Stimulated activated CD4-positive, alpha-beta T cell treated with anti-CD3 and anti-CD28 coated beads, Interleukin-12 subunit alpha, Interleukin-12 subunit beta, amount 100 ng/mL, for 24 hours (primary cell): ENCODE data around the gene PTPRJ.
"Not testable (repeated sequence)": the region's sequence is repeated elsewhere in the genome, so short reads cannot be mapped to it uniquely, and the experiment has no call there.

Source experiments
- DNase-seq, 2 experiments: peaks; one replicate each; pipeline ENCODE4 v3.0.0-alpha.2; 2020; ENCODE audit warnings: low read depth in 2 of 2

The PTPRJ gene

DNA sequence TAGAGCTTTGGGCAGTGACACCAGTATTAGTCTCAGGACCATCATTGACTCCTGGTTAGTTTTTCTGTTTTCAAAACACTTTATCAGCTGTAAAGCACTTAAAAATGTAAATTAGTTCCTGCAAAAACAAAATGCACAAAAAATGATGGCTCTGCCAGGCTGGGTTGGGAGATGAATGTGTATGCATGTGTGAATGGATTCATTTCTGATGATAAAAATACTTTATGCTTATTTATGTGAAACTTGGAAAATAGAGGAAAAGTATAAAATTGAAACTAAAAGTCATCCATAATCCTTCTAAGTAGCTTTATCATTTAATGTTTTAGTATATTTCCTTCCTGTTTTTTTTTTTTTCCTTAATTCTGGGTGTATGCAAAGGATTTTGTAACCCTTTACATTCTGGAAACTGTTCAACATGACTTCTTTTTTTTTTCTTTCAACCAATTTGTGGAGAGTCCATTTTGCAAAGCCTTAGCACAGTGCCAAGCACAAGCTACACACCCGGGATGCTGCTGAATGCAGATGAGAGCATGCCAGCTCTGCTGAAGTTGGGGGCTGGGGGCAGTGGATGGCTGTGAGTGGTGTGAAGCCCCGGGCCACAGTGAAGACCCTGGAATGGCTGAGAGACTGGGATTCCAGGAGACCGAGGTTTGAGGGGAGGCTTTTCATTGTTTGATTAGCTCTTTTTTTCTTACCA lies 37.6 kb downstream of the PTPRJ start:
- no peak for DNase-seq

DNA sequence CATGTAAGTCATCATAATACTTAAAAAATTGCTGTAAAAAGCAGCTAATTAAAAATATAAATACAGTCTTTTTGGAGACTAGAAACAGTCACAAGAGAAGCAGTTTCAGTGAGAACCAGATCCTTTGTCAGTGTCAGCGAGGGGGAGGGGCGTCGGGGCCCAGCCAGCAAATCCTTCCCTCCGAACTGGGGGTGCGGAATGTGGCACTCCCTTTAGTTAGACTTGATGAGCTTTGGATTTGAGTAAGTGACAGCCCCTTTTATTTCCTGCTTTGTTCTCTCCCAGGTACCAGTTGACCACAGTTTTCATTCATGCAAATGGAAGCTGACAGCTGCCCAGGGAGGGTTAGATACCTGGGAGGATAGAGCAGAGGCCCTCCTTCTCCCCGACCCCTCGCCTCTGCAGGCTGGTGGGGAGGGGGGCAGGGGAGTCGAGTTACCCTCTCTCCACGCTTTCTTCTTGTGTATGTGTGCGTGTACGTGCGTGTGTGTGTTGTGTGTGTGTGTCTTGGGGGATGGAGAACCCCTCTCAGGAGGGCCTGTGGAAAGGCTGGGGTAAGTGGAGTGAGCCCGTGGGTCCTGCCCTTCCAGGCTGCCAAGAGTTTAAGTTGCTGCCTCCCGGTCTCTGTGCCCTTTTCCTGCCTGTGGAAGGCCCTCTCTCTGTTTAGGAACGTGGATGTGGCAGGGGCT lies 38.3 kb downstream of the PTPRJ start:
- no peak for DNase-seq

DNA sequence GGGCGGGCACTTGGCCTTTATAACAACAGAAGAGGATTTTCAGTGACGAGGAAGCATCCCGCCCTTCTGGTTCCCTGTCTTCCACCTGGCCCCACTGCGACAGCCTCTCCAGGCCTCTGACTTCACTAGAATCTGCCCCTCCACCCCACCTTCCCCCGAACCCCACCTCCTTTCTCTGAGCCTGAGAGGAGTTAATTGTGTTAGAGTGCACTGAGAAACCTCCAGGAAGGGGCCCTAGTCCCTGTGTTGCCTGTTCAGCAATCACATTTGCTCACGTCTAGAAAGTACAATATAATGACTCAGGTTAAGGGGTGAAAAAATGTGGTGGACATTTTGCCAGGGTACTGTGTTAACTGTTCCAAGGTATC lies 38.8 kb downstream of the PTPRJ start:
- no peak for DNase-seq

DNA sequence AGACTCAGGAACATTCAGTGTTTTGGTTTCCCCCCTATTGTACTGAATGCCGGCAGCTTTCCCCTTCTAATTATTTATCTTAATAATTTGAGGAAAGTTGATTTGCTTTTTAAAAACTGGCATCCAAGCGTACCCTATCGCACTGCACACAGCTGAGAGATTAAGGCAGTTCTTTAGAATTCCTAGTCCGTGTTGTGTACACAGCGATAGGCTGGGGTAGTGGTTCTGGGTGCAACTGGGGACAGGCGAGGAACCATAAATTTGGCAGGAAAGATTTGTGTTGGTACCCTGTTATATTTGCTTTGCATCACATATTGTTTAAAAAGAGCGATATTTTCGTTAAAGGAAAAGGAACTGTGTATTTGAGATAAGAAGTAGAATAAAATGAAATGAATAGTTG lies 39.2 kb downstream of the PTPRJ start:
- DNase-seq = no peak

DNA sequence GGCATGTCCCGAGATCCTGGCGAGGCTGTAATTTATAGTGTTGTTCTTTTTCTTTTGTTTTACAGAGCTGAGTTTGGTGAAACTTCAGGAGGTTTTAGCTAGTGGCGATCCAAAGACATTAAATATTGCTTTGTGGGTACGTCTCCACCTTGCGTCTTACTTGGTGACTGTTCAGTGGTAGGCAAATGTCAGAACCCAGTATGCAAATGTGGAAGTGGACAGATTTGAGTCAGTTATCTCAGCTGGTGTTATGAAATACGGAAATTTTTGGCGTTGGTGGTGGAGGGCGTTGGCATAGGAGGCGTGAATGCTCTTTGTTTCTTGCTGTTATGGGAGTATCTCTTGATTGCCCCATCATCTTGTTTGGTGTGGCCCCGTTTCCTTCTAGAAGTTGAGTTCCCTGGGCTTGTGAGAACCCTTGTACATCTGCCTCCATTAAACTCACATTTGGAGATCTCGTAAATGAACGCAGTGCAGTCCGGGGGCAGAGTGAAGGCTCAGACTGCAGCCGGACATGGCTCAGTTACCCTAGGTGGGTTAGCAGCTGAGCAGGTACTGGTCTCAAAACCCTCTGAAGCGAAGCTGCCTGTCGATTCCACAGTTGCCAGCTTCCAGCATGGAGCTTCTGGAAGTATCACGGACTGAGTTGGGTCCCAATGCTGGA lies 39.9 kb downstream of the PTPRJ start:
- no peak for DNase-seq

DNA sequence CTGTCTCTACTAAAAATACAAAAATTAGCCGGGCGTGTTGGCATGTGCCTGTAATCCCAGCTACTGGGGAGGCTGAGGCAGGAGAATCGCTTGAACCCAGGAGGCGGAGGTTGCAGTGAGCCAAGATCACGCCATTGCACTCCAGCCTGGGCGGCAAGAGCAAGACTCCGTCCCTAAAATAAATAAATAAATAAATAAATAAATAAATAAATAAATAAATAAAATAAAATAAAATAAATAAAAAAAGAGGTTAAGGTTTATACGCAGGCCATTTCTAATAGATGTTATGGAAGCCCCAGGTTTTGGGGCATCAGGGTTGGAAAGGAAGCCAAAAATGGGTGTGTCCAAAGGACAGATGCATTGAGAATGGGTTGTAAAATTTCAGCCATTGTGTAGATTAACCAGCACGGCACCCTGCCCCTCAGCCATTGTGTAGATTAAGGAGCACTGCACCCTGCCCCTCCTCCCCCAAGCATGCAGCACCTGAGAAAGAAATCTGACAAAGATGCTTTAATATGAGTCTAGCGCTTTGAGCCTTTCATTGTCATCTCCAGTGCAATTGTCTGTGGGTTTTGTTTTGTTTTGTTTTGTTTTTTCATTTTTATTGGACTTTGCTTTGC lies 41.0 kb downstream of the PTPRJ start:
- not testable (repeated sequence) for DNase-seq

DNA sequence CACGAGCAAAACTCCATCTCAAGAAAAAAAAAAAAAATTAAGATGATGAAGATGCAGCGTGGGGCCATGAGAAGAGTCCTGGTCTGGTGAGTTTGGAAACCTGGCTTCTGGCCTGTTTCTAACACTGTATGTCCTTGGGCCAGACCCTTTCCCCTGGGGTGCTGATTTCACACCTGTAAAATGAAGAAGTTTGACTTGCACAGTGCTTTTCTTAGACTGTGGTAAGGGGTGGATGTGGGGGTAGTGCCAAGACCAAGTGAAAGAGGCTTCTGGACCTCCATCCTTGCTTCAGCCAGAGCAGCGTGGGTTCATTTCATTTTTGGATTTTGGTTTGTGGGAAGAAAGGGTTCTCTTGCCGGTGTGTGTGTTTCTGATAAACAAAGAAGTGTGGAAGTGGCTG lies 42.1 kb downstream of the PTPRJ start:
- no peak for DNase-seq

DNA sequence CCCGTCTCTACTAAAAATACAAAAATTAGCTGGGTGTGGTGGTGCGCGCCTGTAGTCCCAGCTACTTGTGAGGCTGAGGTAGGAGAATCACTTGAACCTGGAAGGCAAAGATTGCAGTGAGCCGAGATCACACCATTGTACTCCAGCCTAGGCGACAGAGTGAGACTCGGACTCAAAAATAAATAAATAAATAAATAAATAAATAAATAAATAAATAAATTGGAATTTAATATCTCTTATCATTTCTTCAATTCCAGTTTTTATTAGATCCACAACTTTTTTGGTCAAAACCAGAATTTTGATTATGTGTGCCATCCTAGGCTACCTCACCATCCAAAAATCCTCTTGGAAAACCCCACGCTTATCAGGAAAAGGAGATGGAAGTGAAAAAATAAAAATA lies 43.2 kb downstream of the PTPRJ start:
- not testable (repeated sequence) for DNase-seq

DNA sequence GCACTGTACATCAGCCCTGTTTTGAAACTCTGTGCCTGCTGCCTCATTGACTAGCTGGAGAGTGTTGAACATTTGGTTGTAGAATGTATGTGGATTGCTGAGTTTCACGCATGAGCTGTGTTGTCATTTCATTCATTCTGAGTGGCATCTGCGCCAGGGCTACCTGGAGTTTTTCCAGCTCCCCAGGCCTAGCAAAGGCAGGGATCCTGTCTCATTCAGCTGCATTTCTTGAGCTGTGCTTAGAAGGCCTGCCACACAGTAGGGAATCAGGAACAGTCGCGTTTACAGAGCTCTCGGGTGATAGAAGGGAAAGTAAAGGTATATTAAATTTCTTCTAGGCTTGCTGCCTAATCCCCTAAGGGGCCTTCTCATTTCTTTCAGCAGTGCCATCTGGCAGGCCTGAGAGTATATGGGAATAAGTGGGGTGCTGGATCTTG lies 44.3 kb downstream of the PTPRJ start:
- no peak for DNase-seq

DNA sequence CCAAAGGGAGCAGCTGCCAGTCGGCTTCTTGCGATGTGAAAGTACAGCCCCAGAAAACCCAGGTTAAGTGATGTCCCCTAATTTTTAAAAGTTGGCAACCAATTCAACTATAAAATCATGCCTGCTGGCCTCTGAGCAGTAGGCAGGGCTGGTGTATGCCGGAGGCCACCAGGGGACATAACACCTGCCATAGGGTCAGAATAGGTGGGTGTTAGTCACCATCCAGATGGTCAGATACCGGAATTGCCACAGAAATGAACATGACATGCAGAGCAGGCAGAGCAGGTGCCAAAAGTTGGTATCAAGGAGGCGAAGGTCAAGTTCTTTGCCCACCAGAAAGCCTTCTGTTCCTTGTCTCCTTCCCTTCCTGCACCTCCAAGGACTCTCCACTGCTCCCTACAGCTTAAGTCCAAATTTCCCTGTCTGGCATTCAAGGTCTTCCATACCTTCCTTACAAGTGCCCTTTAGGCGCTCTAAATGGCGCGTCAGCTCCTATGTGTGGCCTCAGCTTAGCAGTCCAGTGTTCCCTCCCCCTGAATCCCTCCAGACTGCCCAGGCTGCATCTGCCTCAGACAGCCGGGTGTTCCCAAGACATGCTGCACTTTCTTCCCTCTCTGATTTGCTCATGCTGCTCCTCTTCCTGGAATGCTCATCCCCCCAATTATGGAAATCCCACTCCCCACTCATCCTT lies 45.1 kb downstream of the PTPRJ start:
- no peak for DNase-seq

DNA sequence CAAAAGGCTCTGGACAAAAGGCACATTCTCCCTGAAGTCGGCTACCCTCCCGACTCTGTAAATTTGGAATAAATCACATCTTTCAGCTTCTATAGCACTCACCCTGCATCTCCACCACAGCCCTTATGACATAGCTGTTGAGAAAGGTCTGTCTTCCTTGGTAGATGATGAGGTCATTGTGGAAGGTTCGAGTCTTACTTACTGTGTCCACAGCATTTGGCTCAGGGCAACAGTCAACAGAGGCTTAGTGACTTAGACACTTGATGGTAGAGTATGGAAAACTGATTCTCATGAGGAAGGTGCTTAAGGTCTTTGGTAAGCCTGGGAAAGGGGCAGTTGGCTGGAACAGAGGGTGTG lies 45.6 kb downstream of the PTPRJ start:
- no peak for DNase-seq

DNA sequence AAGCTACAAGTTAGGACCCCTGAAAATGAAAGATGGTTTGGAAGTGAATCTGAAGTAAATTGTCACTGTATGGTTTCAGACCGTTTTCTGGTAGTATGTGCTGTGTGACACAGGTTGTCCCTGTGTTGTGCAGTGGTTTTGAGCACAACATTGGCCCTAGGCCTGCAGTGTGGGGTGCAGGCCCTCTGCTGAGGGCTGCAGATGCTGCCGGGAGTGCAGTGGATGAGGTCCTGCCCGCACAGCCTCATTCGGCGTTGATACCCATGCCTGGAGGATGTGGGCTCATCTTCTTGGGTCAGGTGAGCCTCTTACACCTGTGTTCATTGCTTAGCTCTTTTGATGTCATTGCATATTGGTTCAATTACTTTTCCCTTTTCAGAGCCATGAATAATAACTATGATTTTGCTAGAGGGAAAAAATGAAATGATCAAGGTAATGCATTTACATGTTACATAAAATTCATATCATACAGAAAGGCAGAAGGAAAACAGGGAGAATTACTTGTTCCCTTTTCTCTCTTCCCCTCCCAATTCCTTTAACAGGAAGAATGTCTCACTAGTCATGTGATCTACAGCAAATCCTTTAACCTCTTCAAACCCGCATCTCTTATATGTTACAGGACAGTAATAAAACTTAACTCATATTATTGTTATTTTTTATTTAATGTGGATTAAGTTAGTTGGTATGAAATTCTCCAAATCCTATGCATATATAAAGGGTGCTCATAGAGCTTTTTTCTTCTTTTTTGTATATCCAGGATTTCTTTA lies 48.7 kb downstream of the PTPRJ start:
- DNase-seq = no peak

DNA sequence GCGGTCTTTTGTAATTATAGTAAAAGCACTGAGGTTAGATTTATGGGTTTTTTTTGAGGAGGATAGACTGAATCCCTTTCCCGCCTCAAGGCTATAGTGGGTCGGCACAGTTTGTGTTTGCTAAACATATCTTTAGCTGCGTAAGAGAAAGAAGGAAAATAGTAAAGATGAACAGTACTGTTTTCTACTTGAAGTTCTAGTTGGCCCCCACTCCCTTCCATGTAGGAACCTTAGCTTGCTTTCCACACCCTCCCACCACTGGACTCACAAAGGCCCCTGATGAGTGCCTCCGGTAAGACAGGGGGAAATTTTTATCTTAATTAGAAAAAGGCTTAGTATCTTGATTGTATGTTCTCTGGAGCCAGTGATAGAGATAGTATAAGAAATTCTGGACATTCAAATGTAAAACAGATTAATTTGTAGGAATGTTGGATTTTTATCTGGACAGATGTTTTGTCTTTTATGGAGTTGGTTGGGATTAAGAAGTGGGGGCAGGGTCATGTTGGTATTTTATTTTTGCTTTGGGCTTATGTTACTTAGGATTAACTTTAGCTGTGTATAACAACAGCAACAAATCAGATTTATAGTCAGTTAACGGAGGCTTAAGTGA lies 49.4 kb downstream of the PTPRJ start:
- no peak for DNase-seq

DNA sequence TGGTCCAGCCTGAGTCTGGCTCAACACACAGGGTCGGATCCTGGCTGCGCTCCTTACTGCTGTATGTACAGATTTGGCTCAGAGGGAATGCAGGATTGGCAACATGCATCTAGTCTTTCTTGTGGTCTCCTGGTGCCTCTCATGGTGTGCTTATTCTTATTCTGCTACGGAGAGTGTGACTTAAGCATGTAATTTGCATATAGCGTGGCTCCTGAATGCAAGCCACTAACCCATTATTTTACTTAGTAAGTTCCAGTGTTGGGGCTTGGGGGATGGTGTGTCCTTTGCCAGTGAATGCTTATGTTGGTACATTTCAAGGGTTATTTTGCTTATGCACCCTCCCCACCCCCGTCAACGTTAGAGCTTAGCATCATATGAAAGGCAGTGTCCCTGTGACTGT lies 51.2 kb downstream of the PTPRJ start:
- DNase-seq = no peak

DNA sequence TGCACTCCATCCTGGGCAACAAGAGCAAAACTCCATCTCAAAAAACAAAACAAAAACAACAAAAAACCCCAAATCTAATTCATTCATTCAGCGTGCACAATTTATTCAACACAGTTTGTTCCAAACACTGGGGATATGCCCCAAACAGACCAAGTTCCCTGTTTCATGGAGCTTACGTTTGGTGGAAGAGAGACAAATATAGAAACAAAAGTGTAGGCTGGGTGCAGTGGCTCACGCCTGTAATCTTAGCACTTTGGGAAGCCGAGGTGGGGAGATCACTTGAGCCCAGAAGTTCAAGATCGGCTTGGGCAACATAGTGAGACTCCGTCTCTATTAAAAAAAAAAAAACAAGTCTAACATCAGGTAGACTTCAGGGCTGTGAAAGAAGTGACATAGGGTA lies 52.4 kb downstream of the PTPRJ start:
- DNase-seq = no peak

DNA sequence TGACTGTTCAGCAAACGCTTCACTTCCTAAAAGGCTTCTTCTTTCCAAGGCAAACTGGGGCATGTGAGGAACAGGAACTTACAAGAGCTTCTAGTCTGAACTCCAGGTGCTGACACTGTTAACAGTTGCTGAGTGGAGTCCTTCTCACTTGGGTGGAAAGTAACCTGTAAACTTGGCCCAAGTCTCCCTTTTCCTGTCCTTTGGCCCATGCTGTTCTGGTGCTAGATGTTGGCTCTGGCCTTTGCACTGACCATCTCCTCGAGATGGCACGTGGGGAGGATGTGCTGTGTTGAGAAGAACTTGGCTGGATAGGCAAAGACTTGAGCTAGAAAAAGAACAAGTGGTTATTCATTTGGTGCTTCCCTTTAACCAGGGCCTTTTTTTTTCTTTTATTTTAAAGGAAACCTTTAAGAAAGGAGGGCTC lies 53.6 kb downstream of the PTPRJ start:
- DNase-seq = no peak

DNA sequence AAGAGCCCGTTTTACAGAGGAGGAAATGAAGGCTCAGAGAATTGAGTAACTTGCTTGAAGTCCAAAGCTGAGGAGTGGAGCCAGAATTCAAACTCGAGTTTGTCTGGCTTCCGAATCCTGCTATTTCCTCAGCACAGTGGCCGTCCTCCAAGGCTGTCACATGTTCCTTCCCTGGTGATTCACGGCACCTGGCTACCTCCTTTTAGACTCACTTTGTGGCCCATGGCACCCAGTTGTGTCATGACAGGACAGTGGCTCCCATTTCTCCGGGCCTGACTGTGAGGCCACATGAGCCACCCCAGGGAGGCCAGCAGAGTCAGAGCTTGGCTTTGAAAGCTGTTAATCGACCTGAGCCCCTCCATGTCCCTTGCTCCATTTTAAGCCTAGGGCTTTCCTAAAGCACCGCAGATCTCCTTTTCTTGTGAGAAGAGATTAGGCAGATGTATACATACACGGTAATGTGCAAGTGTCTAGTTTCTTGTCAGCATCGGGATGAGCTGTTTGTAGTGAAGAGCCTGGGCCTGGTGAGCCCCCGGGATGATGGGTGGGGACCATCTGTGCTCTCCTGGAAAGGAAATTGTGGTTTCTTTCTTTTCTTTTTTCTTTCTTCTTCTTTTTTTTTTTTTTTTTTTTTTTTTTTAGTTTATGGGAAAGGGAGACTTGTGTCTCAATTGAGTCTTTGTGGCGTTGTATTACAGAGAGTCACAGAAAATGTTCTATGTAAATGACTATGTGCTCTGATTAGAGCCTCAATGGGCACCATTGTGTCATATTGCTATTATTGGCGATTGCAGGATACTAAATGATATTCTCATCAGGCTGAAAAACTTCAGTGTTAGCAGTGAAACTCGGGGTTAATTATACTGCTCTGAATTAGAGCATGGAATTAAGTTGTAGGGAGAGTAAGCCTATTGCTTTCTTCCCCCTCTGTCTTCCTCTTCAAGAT lies 54.8 kb downstream of the PTPRJ start:
- DNase-seq = no peak

DNA sequence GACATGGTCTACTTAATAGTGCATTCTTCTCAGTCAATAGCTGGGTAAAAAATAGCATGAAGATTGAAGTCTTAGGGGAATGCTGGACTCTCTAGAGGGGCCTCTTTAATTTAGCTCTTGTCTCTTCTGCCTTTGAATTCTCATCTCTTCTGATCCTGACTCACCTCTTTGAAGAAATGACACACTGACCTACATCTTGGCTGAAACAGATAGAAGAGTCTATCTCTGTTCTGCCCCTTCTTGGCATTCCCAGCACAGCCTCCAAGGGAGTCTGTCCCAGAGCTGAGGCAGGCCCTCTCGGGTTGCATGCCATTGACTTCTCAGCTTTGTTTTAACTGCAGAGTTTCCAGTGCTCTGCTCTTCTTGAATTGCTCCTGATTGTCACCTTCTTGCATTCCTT lies 55.7 kb downstream of the PTPRJ start:
- DNase-seq = no peak

DNA sequence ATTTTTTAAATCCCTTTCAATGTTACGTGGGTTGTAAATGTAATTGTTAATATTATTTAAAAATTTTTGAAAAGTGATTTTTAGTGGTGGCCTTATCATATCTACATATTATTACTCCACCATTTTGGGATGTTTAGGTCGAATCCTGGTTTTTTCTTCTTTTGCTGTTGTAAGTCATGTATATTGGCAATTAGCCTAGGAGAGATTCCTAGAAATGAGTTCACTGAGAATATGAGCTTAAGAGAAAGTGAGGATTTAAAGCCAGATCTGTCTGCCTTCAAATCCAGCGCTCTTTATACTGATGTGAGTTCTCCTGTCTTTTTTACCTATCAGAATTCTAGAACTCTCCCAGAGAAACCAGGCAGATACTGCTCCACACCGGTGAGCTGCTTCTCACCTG lies 56.1 kb downstream of the PTPRJ start:
- DNase-seq = no peak
